Astrocyte of the cerebellum (primary cell): Measurements from ENCODE around the gene BRF1.

Source experiments
- DNase-seq: peaks from one replicate; pipeline ENCODE4 v3.0.0-alpha.2; 2011; ENCODE audit warnings: low read depth
- H3K4me3 ChIP-seq: 2 replicates; pipeline ENCODE4 v1.5.1; 2011; ENCODE audit warnings: mild to moderate bottlenecking, low read depth, low read length, moderate library complexity
- CTCF ChIP-seq: IDR thresholded peaks from 2 replicates; pipeline ENCODE4 v1.5.1; 2012; ENCODE audit warnings: low read length, low read depth, moderate library complexity, mild to moderate bottlenecking; ENCODE audit errors: missing control alignments
- in situ Hi-C: cut with HindIII; loops from 2 replicates; pipeline ENCODE4 v1.10.0; 2017; ENCODE audit warnings: low sequenced_read_pairs

The BRF1 gene

GRCh38 chr14:105346200-105346533 lies 45.4 kb upstream of the BRF1 start:
- in situ Hi-C loops: no loop called here
- TF ChIP-seq CTCF: no peak
- no peak for DNase-seq
- H3K4me3 ChIP-seq: no peak overlapping the region

- TF ChIP-seq CTCF: no peak
- no peak for DNase-seq
- H3K4me3 ChIP-seq: no peak overlapping the region
- in situ Hi-C loops: no loop called here
Observed at GRCh38 chr14:105343194-105343593, 42.4 kb upstream of the BRF1 start.

- no peak for DNase-seq
- in situ Hi-C loops: no loop called here
- no peak for TF ChIP-seq CTCF
- H3K4me3 ChIP-seq: no peak overlapping the region
Observed at GRCh38 chr14:105340821-105341733, 40.3 kb upstream of the BRF1 start.

GRCh38 chr14:105337966-105338741 lies 37.4 kb upstream of the BRF1 start:
- no peak overlapping the region for H3K4me3 ChIP-seq
- TF ChIP-seq CTCF: no peak
- no peak for DNase-seq
- in situ Hi-C loops: no loop called here

GRCh38 chr14:105337433-105337832 lies 36.6 kb upstream of the BRF1 start:
- no peak for DNase-seq
- no peak for TF ChIP-seq CTCF
- H3K4me3 ChIP-seq: no peak overlapping the region
- in situ Hi-C loops: no loop called here

- in situ Hi-C loops: no loop called here
- DNase-seq: no peak
- no peak overlapping the region for H3K4me3 ChIP-seq
- no peak for TF ChIP-seq CTCF
Observed at GRCh38 chr14:105336477-105337287, 35.9 kb upstream of the BRF1 start.
